ENCODE data around the gene NUDC. TPM values are rescaled to one million over a fixed set of nuclear protein-coding genes. Genes with fewer than 3 reads are reported as not detected.

NUDC gene
- total RNA-seq, 1 experiment from 2014 or later, result 149 TPM

DNA sequence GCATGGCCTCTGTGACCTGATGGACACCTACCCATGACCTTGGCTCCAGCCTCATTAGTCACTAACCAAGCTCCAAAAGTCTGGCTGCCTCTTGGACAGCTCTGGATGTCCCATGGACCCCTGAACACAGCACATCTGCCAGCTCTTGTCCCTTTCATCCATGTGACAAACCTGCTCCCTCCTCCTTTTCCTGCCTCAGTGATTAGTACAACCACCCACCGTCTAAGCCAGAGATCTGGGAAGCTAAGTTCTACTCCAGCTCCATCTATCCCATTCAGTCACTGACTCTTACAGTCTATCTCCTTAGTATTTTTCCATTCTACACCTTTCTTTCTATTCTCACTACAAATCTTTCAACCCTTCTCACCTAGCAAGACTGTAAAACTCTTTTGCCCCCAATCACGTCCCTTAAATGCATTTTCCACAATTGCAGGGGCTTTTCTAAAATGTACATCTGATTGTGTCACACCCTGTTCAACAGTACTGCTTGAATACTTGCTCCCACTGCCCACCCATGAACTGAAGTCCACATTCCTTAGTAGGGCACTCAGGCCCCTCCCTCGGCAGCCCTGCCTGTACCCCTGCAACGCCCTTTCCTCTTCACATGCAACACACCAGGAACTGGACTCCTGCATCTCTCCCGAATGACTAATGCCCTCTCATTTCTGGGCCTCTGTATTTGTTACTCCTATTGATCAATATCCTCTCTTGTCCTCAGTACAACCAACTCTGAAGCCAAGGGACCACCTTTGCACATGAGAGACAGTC lies 38.7 kb upstream of the NUDC start:
- TF ChIP-seq, protein P1, sequence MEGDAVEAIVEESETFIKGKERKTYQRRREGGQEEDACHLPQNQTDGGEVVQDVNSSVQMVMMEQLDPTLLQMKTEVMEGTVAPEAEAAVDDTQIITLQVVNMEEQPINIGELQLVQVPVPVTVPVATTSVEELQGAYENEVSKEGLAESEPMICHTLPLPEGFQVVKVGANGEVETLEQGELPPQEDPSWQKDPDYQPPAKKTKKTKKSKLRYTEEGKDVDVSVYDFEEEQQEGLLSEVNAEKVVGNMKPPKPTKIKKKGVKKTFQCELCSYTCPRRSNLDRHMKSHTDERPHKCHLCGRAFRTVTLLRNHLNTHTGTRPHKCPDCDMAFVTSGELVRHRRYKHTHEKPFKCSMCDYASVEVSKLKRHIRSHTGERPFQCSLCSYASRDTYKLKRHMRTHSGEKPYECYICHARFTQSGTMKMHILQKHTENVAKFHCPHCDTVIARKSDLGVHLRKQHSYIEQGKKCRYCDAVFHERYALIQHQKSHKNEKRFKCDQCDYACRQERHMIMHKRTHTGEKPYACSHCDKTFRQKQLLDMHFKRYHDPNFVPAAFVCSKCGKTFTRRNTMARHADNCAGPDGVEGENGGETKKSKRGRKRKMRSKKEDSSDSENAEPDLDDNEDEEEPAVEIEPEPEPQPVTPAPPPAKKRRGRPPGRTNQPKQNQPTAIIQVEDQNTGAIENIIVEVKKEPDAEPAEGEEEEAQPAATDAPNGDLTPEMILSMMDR (conservative IDR thresholded peaks at IDR 0.05; ENCODE audit: low read depth, low read length), result no peak
- no peak for TF ChIP-seq EZH2phosphoT487 (IDR thresholded peaks at IDR 0.05; ENCODE audit: borderline replicate concordance, low read length)
- peaks cover under 1% of the 10 kb centered on the region for H3K4me1 ChIP-seq (ENCODE audit: insufficient read depth, low read length)
- no peaks in the 10 kb centered on the region for H3K27me3 ChIP-seq (ENCODE audit: low read length)
- no peak overlapping the region for H3K27ac ChIP-seq (ENCODE audit: low read length)
- no TSS peak for BruUV-seq (replicated peaks)
- no peak overlapping the region for H3K4me3 ChIP-seq (ENCODE audit: low read length)
- no peak overlapping the region for H2AFZ ChIP-seq (ENCODE audit: low read length)
- intact Hi-C loops (cut with micrococcal nuclease), result no loop called here
- H3K4me2 ChIP-seq (ENCODE audit: low read length), result no peak overlapping the region
- ATAC-seq (no peak), DNase-seq (no peak)
- peaks cover 20% of the 10 kb centered on the region for H3K79me2 ChIP-seq (ENCODE audit: low read length)
- no peaks in the 10 kb centered on the region for H4K20me1 ChIP-seq (ENCODE audit: low read length)
- H3F3A ChIP-seq (ENCODE audit: low read length, unreplicated experiment), result peaks cover 5% of the 10 kb centered on the region
- no peak overlapping the region for H3K9ac ChIP-seq (ENCODE audit: low read length)
- no peaks in the 10 kb centered on the region for H3K9me3 ChIP-seq (ENCODE audit: low read length)
- POLR2A ChIA-PET (ENCODE audit: unreplicated experiment), result no interaction called here
- peaks cover 45% of the 10 kb centered on the region for H3K36me3 ChIP-seq (ENCODE audit: low read depth, low read length)
- CTCF ChIA-PET, result no interaction called here
- H3K9me2 ChIP-seq (replicated peaks; ENCODE audit: low read length), result no peaks in the 10 kb centered on the region

DNA sequence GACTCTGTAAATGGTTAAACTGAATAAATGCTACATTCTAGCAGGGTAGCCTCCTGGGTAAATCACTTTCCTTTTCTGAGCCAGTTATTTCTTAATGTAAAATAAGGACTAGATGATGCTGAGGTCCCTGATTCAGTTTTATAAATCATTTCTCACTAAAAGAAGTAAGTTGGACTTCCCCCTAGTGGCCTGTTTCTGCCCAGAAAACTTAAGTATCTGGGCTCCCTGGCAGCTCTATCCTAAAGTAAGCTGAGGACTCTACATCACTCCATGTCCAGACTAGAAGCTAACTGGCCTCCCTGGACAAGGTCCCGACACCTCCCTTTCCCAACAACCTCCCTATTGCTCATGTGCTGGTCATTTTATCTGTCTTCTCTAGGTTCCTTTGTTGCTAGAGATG lies 34.4 kb upstream of the NUDC start:
- ATAC-seq (peak; percentile 37), DNase-seq (peak; percentile 66)
- Histone ChIP-seq H3K9me2 (replicated peaks; ENCODE audit: low read length) (no peaks in the 10 kb centered on the region), H3F3A (ENCODE audit: low read length, unreplicated experiment) (no peaks in the 10 kb centered on the region), H3K4me2 (ENCODE audit: low read length) (no peak overlapping the region), H3K4me1 (ENCODE audit: insufficient read depth, low read length) (peaks cover 16% of the 10 kb centered on the region), H3K36me3 (ENCODE audit: low read depth, low read length) (peaks cover 42% of the 10 kb centered on the region), H3K79me2 (ENCODE audit: low read length) (peaks cover 42% of the 10 kb centered on the region), H4K20me1 (ENCODE audit: low read length) (no peaks in the 10 kb centered on the region), H3K9me3 (ENCODE audit: low read length) (no peaks in the 10 kb centered on the region), H2AFZ (ENCODE audit: low read length) (no peak overlapping the region), H3K9ac (ENCODE audit: low read length) (no peak overlapping the region), H3K27ac (ENCODE audit: low read length) (no peak overlapping the region), H3K4me3 (ENCODE audit: low read length) (no peak overlapping the region), H3K27me3 (ENCODE audit: low read length) (no peaks in the 10 kb centered on the region)
- POLR2A ChIA-PET (ENCODE audit: unreplicated experiment), result interaction anchor here (1.3 kb wide), 1 partner anchor 22 kb away, joined by 5 read pairs; no protein-coding TSS in a partner anchor
- no TSS peak for BruUV-seq (replicated peaks)
- TF ChIP-seq EZH2 (IDR thresholded peaks at IDR 0.05; ENCODE audit: low read length, unreplicated experiment) (no peak), EZH2phosphoT487 (IDR thresholded peaks at IDR 0.05; ENCODE audit: borderline replicate concordance, low read length) (no peak)
- TF ChIP-seq, protein P1 (conservative IDR thresholded peaks at IDR 0.05; ENCODE audit: low read depth, low read length), result peak; percentile 68
- CTCF ChIA-PET, result interaction anchor here (0.7 to 1.0 kb wide), 2 partner anchors 22 to 115 kb away, joined by 4 to 5 read pairs; no protein-coding TSS in a partner anchor
- intact Hi-C loops (cut with micrococcal nuclease), result no loop called here

DNA sequence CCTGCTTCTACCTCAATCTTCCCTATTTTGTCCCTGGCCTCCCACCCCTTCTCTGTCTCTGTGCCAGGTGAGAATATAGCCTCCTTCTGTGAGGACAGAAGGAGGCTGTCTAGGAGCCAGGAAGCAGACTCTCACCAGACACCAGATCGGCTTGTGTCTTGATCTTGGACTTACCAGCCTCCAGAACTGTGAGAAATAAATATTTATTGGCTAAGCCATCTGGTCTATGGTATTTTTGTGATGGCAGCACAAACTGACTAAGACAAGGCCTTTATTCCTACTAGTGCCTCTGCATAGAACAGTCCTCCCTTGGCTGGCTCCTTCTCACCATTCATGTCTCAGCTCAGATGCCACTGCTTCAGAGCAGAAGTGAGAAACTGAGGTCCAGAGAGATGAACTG lies 33.3 kb upstream of the NUDC start:
- H3K27ac ChIP-seq (ENCODE audit: low read length), result no peak overlapping the region
- ATAC-seq, result no peak
- no peaks in the 10 kb centered on the region for H3K9me2 ChIP-seq (replicated peaks; ENCODE audit: low read length)
- peak overlapping the region; percentile 93; the same call in 1 of the 2 replicates for H3K4me2 ChIP-seq (ENCODE audit: low read length)
- no peaks in the 10 kb centered on the region for H3K27me3 ChIP-seq (ENCODE audit: low read length)
- DNase-seq, result no peak
- BruUV-seq (replicated peaks), result no TSS peak
- no peak overlapping the region for H3K9ac ChIP-seq (ENCODE audit: low read length)
- H4K20me1 ChIP-seq (ENCODE audit: low read length), result no peaks in the 10 kb centered on the region
- H3K79me2 ChIP-seq (ENCODE audit: low read length), result peaks cover 38% of the 10 kb centered on the region
- no peaks in the 10 kb centered on the region for H3K9me3 ChIP-seq (ENCODE audit: low read length)
- H3K4me1 ChIP-seq (ENCODE audit: insufficient read depth, low read length), result peaks cover 16% of the 10 kb centered on the region
- H3K4me3 ChIP-seq (ENCODE audit: low read length), result no peak overlapping the region
- H2AFZ ChIP-seq (ENCODE audit: low read length), result no peak overlapping the region
- ChIA-PET POLR2A (ENCODE audit: unreplicated experiment) (no interaction called here), CTCF (no interaction called here)
- TF ChIP-seq, protein P1 (conservative IDR thresholded peaks at IDR 0.05; ENCODE audit: low read depth, low read length), result no peak
- no peak for TF ChIP-seq EZH2phosphoT487 (IDR thresholded peaks at IDR 0.05; ENCODE audit: borderline replicate concordance, low read length)
- TF ChIP-seq EZH2 (IDR thresholded peaks at IDR 0.05; ENCODE audit: low read length, unreplicated experiment), result no peak
- H3K36me3 ChIP-seq (ENCODE audit: low read depth, low read length), result peaks cover 40% of the 10 kb centered on the region
- intact Hi-C loops (cut with micrococcal nuclease), result no loop called here
- H3F3A ChIP-seq (ENCODE audit: low read length, unreplicated experiment), result no peaks in the 10 kb centered on the region
